Measurements from ENCODE around the gene SMCO4. TPM values are rescaled to one million over a fixed set of nuclear protein-coding genes. Genes with fewer than 3 reads are reported as not detected.

Gene SMCO4
- total RNA-seq, 1 experiment from 2014 or later: 8.5 TPM

- ChIA-PET POLR2A (interaction anchor here (0.6 kb wide), 2 partner anchors 8 to 176 kb away, joined by 3 read pairs; no protein-coding TSS in a partner anchor), CTCF (interaction anchor here (0.8 kb wide), 1 partner anchor 176 kb away, joined by 3 read pairs; no protein-coding TSS in a partner anchor)
- no peak overlapping the region for H3K4me3 Mint-ChIP-seq (ENCODE audit: unreplicated experiment)
- no TSS peak for BruUV-seq (replicated peaks)
- H3K9me3 Mint-ChIP-seq (ENCODE audit: unreplicated experiment): no peaks in the 10 kb centered on the region
- no peaks in the 10 kb centered on the region for H3K27me3 Mint-ChIP-seq (ENCODE audit: insufficient read depth, unreplicated experiment)
- H3K36me3 Mint-ChIP-seq (ENCODE audit: insufficient read depth, unreplicated experiment): peaks cover 6% of the 10 kb centered on the region
- peaks cover 9% of the 10 kb centered on the region for H3K4me1 Mint-ChIP-seq (ENCODE audit: insufficient read depth, unreplicated experiment)
- TF ChIP-seq CTCF (IDR thresholded peaks at IDR 0.05; ENCODE audit: unreplicated experiment): no peak
- peak; percentile 89 for DNase-seq (ENCODE audit: unreplicated experiment)
- intact Hi-C loops (cut with micrococcal nuclease): no loop called here
- no peak overlapping the region for H3K27ac Mint-ChIP-seq (ENCODE audit: low read depth, unreplicated experiment)
Observed at GRCh38 chr11:93476796-93477195, 66.4 kb downstream of the SMCO4 start.

- ChIA-PET POLR2A (no interaction called here), CTCF (interaction anchor here (0.6 to 1.2 kb wide), 2 partner anchors 240 to 1038 kb away, joined by 4 read pairs; partner anchors contain the start of gene C11orf97)
- Mint-ChIP-seq H3K9me3 (ENCODE audit: unreplicated experiment) (no peaks in the 10 kb centered on the region), H3K4me3 (ENCODE audit: unreplicated experiment) (no peak overlapping the region), H3K27me3 (ENCODE audit: insufficient read depth, unreplicated experiment) (no peaks in the 10 kb centered on the region), H3K36me3 (ENCODE audit: insufficient read depth, unreplicated experiment) (peaks cover 6% of the 10 kb centered on the region), H3K4me1 (ENCODE audit: insufficient read depth, unreplicated experiment) (no peaks in the 10 kb centered on the region), H3K27ac (ENCODE audit: low read depth, unreplicated experiment) (no peak overlapping the region)
- no peak for DNase-seq (ENCODE audit: unreplicated experiment)
- intact Hi-C loops (cut with micrococcal nuclease): no loop called here
- BruUV-seq (replicated peaks): no TSS peak
- no peak for TF ChIP-seq CTCF (IDR thresholded peaks at IDR 0.05; ENCODE audit: unreplicated experiment)
Observed at GRCh38 chr11:93474123-93474522, 69.1 kb downstream of the SMCO4 start.

- no peaks in the 10 kb centered on the region for H3K4me1 Mint-ChIP-seq (ENCODE audit: insufficient read depth, unreplicated experiment)
- no peaks in the 10 kb centered on the region for H3K27me3 Mint-ChIP-seq (ENCODE audit: insufficient read depth, unreplicated experiment)
- TF ChIP-seq CTCF (IDR thresholded peaks at IDR 0.05; ENCODE audit: unreplicated experiment): no peak
- DNase-seq (ENCODE audit: unreplicated experiment): no peak
- POLR2A ChIA-PET: interaction anchor here (0.6 kb wide), 1 partner anchor 481 kb away, joined by 3 read pairs; no protein-coding TSS in a partner anchor
- BruUV-seq (replicated peaks): no TSS peak
- H3K27ac Mint-ChIP-seq (ENCODE audit: low read depth, unreplicated experiment): no peak overlapping the region
- no peaks in the 10 kb centered on the region for H3K36me3 Mint-ChIP-seq (ENCODE audit: insufficient read depth, unreplicated experiment)
- CTCF ChIA-PET: interaction anchor here (0.7 kb wide), 1 partner anchor 683 kb away, joined by 4 read pairs; no protein-coding TSS in a partner anchor
- no peaks in the 10 kb centered on the region for H3K9me3 Mint-ChIP-seq (ENCODE audit: unreplicated experiment)
- intact Hi-C loops (cut with micrococcal nuclease): no loop called here
- no peak overlapping the region for H3K4me3 Mint-ChIP-seq (ENCODE audit: unreplicated experiment)
Observed at GRCh38 chr11:93468290-93468689, 74.9 kb downstream of the SMCO4 start.

GRCh38 chr11:93467054-93467453 is 76.1 kb downstream of the SMCO4 start:
- intact Hi-C loops (cut with micrococcal nuclease): no loop called here
- BruUV-seq (replicated peaks): no TSS peak
- no peak for TF ChIP-seq CTCF (IDR thresholded peaks at IDR 0.05; ENCODE audit: unreplicated experiment)
- H3K27me3 Mint-ChIP-seq (ENCODE audit: insufficient read depth, unreplicated experiment): no peaks in the 10 kb centered on the region
- H3K9me3 Mint-ChIP-seq (ENCODE audit: unreplicated experiment): no peaks in the 10 kb centered on the region
- CTCF ChIA-PET: interaction anchor here (0.6 kb wide), 1 partner anchor 20 kb away, joined by 4 read pairs; no protein-coding TSS in a partner anchor
- H3K36me3 Mint-ChIP-seq (ENCODE audit: insufficient read depth, unreplicated experiment): no peaks in the 10 kb centered on the region
- POLR2A ChIA-PET: interaction anchor here (0.7 kb wide), 1 partner anchor 19 kb away, joined by 4 read pairs; no protein-coding TSS in a partner anchor
- H3K4me3 Mint-ChIP-seq (ENCODE audit: unreplicated experiment): no peak overlapping the region
- DNase-seq (ENCODE audit: unreplicated experiment): no peak
- no peak overlapping the region for H3K27ac Mint-ChIP-seq (ENCODE audit: low read depth, unreplicated experiment)
- H3K4me1 Mint-ChIP-seq (ENCODE audit: insufficient read depth, unreplicated experiment): no peaks in the 10 kb centered on the region
